Endothelial cell of umbilical vein (primary cell): ENCODE results near the gene NARS2. TPM values are rescaled to one million over a fixed set of nuclear protein-coding genes. Genes with fewer than 3 reads are reported as not detected.
A peak's percentile ranks its signal among the peaks of the same experiment; 100 is the strongest.

Experiments used
- BruUV-seq: library from RNA; stranded (reverse); fragments of 400-500 nt; replicated peaks from 2 replicates; lab custom pipeline; 2021; lab: Mats Ljungman, UMichigan
- CTCF ChIA-PET: fragments of 300-600, 350-600 bp; sonication (Branson Sonifier 250); formaldehyde crosslinking; loops from one replicate; lab custom pipeline; 2021; ENCODE audit warnings: antibody characterized with exemption, inconsistent platforms; lab: Charles Lee
- POLR2A ChIA-PET: fragments of 300-600, 350-600 bp; sonication (Branson Sonifier 250); formaldehyde crosslinking; loops from one replicate; lab custom pipeline; 2021; ENCODE audit warnings: antibody characterized with exemption, inconsistent platforms; lab: Charles Lee
- DNase-seq: peaks from one replicate; pipeline ENCODE4 v3.0.0-alpha.2; 2011; ENCODE audit warnings: low read depth, low spot score
- FAIRE-seq: peaks from 2 replicates; lab custom pipeline; 2011; peaks lifted over from hg19 to GRCh38; lab: Jason Lieb, UNC
- H2AFZ ChIP-seq: 2 replicates; pipeline ENCODE4 v1.6.0; 2012; ENCODE audit warnings: low read depth, low read length, control low read depth, inconsistent platforms
- H3K27ac ChIP-seq: 2 replicates; pipeline ENCODE4 v1.5.1; 2011; ENCODE audit warnings: low read depth, mild to moderate bottlenecking, control low read depth, low read length, moderate library complexity; ENCODE audit not compliant: insufficient read depth
- H3K27me3 ChIP-seq, 2 experiments: 2 replicates each; pipeline versions ENCODE4 v1.6.0 to v1.6.1; 2011; ENCODE audit warnings: low read length in 2 of 2, mixed read lengths in 1 of 2; ENCODE audit not compliant: control insufficient read depth in 2 of 2, insufficient read depth in 2 of 2
- H3K36me3 ChIP-seq, 2 experiments: 2 replicates in 1 of 2; 3 replicates in 1 of 2; pipeline ENCODE4 v1.5.1; 2011; ENCODE audit warnings: low read length in 2 of 2, mild to moderate bottlenecking in 1 of 2, moderate library complexity in 1 of 2; ENCODE audit not compliant: control insufficient read depth in 2 of 2, insufficient read depth in 2 of 2; ENCODE audit errors: extremely low read depth in 1 of 2
- H3K4me1 ChIP-seq: 3 replicates; pipeline ENCODE4 v1.5.1; 2011; ENCODE audit warnings: mild to moderate bottlenecking, low read length; ENCODE audit not compliant: control insufficient read depth, insufficient read depth; ENCODE audit errors: extremely low read depth
- H3K4me2 ChIP-seq: 2 replicates; pipeline ENCODE4 v1.6.1; 2011; ENCODE audit warnings: low read length, control low read depth, mixed read lengths; ENCODE audit not compliant: insufficient read depth
- H3K4me3 ChIP-seq, 3 experiments: fragments of 200-600 bp in 1 of 3; sonication (generic), shearing (Covaris generic) in 1 of 3; replicated peaks in 1 of 3; 2 replicates each; pipeline ENCODE4 v1.5.1; 2011 to 2016; ENCODE audit warnings: control low read depth in 3 of 3, low read length in 3 of 3, mild to moderate bottlenecking in 2 of 3, inconsistent platforms in 1 of 3, low read depth in 1 of 3, moderate library complexity in 1 of 3; ENCODE audit not compliant: insufficient read depth in 1 of 3
- H3K79me2 ChIP-seq: 2 replicates; pipeline ENCODE4 v1.6.0; 2012; ENCODE audit warnings: low read length, inconsistent platforms; ENCODE audit not compliant: control insufficient read depth, insufficient read depth
- H3K9ac ChIP-seq: replicated peaks from 2 replicates; pipeline ENCODE3; 2011; ENCODE audit warnings: low read length, control low read depth; ENCODE audit not compliant: insufficient read depth; ENCODE audit errors: extremely low read depth
- H3K9me1 ChIP-seq: replicated peaks from 3 replicates; pipeline ENCODE4 v1.6.0; 2011; ENCODE audit warnings: mild to moderate bottlenecking, low read length; ENCODE audit not compliant: control insufficient read depth, insufficient read depth; ENCODE audit errors: extremely low read depth
- H3K9me3 ChIP-seq: replicated peaks from 2 replicates; pipeline ENCODE4 v1.5.1; 2012; ENCODE audit warnings: low read length, inconsistent platforms; ENCODE audit not compliant: control insufficient read depth, insufficient read depth
- H4K20me1 ChIP-seq: replicated peaks from 2 replicates; pipeline ENCODE3; 2011; ENCODE audit warnings: mild to moderate bottlenecking, low read length; ENCODE audit not compliant: control insufficient read depth, insufficient read depth; ENCODE audit errors: extremely low read depth
- EZH2 ChIP-seq: IDR thresholded peaks from 2 replicates; pipeline ENCODE4 v1.6.1; 2012; ENCODE audit warnings: borderline replicate concordance, low read depth, mild to moderate bottlenecking, moderate library complexity, low read length, inconsistent platforms; ENCODE audit not compliant: severe bottlenecking
- FOS ChIP-seq: IDR thresholded peaks from 2 replicates; pipeline ENCODE4 v1.6.1; 2011; ENCODE audit warnings: mild to moderate bottlenecking, low read length, moderate library complexity, borderline replicate concordance; ENCODE audit not compliant: insufficient read depth
- GATA2 ChIP-seq: IDR thresholded peaks from 2 replicates; pipeline ENCODE4 v1.7.0; 2011; ENCODE audit warnings: low read depth, mild to moderate bottlenecking, moderate library complexity, mixed read lengths, low read length; ENCODE audit not compliant: insufficient read length, insufficient read depth
- JUN ChIP-seq: IDR thresholded peaks from 2 replicates; pipeline ENCODE4 v1.6.1; 2011; ENCODE audit warnings: borderline replicate concordance, low read depth; ENCODE audit not compliant: insufficient read length, insufficient read depth
- MYC ChIP-seq: IDR thresholded peaks from one replicate; pipeline ENCODE4 v1.6.1; 2011; ENCODE audit warnings: mild to moderate bottlenecking, low read depth, low read length
- POLR2A ChIP-seq: IDR thresholded peaks from 2 replicates; pipeline ENCODE4 v1.6.1; 2012; ENCODE audit warnings: low read depth, mild to moderate bottlenecking, control low read depth, low read length
- POLR2AphosphoS5 ChIP-seq: IDR thresholded peaks from 2 replicates; pipeline ENCODE4 v1.6.1; 2012; ENCODE audit warnings: low read depth, mild to moderate bottlenecking, control low read depth, low read length, moderate library complexity; ENCODE audit not compliant: insufficient read depth
- dilution Hi-C: fragments of 300-500 bp; cut with MboI; formaldehyde crosslinking; loops from one replicate; pipeline ENCODE4 v1.15.0; 2019; ENCODE audit warnings: low sequenced_read_pairs; ENCODE audit not compliant: extremely low pct_ligation_motif_present
- intact Hi-C: fragments of 100-400 bp; cut with micrococcal nuclease; formaldehyde crosslinking; loops from one replicate; pipeline ENCODE4 v1.10.0; 2022
- polyA plus RNA-seq, 4 experiments: library from polyadenylated mRNA; depleted of rRNA in 3 of 4; stranded (reverse) in 3 of 4; unstranded in 1 of 4; fragments of >200 nt; gene quantifications; 2 replicates each; pipeline versions ENCODE4 v1.2.1 to v1.2.3, GENCODE V29; 2011 to 2012; ENCODE audit warnings: missing spikeins in 1 of 4
- total RNA-seq: library from RNA; stranded (reverse); gene quantifications from 2 replicates; pipeline ENCODE4 v1.2.3, GENCODE V29; 2021
- TF ChIP-seq, protein P1 (sequence below), 2 donors: IDR thresholded peaks; 1 replicate in 1 of 2; 2 replicates in 1 of 2; pipeline ENCODE4 v1.5.1; 2011; ENCODE audit warnings: low read length in 2 of 2, mild to moderate bottlenecking in 2 of 2, moderate library complexity in 2 of 2, control low read depth in 1 of 2, inconsistent platforms in 1 of 2, low read depth in 1 of 2; ENCODE audit not compliant: insufficient read depth in 1 of 2; ENCODE audit errors: extremely low read depth in 1 of 2
- TF ChIP-seq, protein P2 (sequence below): IDR thresholded peaks from 2 replicates; pipeline ENCODE4 v1.6.1; 2011; ENCODE audit not compliant: insufficient read depth, insufficient read length

NARS2 gene
- total and polyA plus RNA-seq, 2 donors (not counting 3 experiments of a cell fraction or from before 2014, with no cell fraction given), result 6.9 to 16.7 TPM

DNA sequence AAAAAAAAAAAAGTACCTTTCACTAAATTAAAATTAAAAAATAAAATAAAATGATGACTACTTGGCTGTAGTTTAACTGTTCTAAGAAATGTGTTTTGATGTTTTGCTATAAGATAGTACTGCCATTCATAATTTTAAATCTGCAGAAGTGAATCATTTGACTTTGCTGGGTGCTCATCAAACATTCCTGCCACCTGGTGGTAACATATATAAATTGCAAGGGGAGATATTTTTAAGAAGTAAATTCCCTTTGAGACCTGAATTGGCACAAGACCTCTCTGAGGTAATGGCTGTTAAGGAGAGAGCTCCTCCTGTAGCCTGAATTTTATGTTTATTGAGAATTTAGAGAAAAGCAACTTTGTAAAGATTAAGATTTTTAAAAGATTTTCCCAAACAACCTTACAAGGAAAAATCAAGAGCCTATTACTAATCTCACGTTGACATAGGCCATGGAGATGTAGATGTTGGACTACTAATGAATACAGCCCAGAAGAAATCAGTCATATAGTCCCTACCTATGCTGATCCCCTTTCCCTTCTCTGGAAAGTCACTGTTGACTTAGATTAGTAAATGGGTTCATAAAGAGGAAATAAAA is 11.9 kb upstream of the NARS2 start:
- BruUV-seq, result no TSS peak
- peak; percentile 23 for DNase-seq
- Histone ChIP-seq H4K20me1 (no peaks in the 10 kb centered on the region), H3K9ac (no peak overlapping the region), H2AFZ (no peak overlapping the region), H3K27ac (no peak overlapping the region), H3K9me3 (peaks cover 1% of the 10 kb centered on the region), H3K4me3 (no peak overlapping the region), H3K79me2 (no peaks in the 10 kb centered on the region), H3K4me2 (no peak overlapping the region), H3K36me3 (no peaks in the 10 kb centered on the region), H3K27me3 (peaks cover 15 to 25% of the 10 kb centered on the region in 2 experiments), H3K4me1 (no peaks in the 10 kb centered on the region), H3K9me1 (no peaks in the 10 kb centered on the region)
- no peak for TF ChIP-seq MYC
- TF ChIP-seq, protein P1, sequence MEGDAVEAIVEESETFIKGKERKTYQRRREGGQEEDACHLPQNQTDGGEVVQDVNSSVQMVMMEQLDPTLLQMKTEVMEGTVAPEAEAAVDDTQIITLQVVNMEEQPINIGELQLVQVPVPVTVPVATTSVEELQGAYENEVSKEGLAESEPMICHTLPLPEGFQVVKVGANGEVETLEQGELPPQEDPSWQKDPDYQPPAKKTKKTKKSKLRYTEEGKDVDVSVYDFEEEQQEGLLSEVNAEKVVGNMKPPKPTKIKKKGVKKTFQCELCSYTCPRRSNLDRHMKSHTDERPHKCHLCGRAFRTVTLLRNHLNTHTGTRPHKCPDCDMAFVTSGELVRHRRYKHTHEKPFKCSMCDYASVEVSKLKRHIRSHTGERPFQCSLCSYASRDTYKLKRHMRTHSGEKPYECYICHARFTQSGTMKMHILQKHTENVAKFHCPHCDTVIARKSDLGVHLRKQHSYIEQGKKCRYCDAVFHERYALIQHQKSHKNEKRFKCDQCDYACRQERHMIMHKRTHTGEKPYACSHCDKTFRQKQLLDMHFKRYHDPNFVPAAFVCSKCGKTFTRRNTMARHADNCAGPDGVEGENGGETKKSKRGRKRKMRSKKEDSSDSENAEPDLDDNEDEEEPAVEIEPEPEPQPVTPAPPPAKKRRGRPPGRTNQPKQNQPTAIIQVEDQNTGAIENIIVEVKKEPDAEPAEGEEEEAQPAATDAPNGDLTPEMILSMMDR (IDR thresholded peaks at IDR 0.05; ENCODE audit: extremely low read depth in 1 of 2, insufficient read depth in 1 of 2, low read depth in 1 of 2, low read length in 2 of 2), result peak; percentile 23 to 30
- dilution Hi-C loops, result no loop called here
- ChIA-PET CTCF (interaction anchor here (0.6 to 1.8 kb wide), 7 partner anchors 7 to 438 kb away, joined by 3 to 8 read pairs (median 3); partner anchors contain the start of gene NARS2), POLR2A (no interaction called here)
- intact Hi-C loops, result no loop called here
- no peak for FAIRE-seq

DNA sequence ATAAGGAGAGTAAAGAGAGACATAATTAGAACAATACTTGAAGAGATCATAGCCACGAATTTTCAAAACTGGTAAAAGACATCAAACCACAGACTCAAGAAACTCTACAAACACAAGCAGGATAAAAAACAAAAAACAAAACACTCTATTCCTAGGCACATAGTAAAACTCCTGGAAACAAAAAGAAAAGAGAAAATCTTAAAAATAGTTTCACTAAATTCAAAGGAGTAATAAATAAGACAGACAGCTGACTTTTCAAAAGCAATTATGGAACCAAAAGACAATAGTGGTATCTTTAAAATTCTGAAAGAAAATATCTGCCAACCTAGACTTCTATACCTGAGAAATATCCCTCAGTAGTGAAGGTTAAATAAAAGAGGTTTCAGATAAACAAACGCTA is 9.2 kb upstream of the NARS2 start:
- Histone ChIP-seq H3K9me1 (no peaks in the 10 kb centered on the region), H3K4me3 (no peak overlapping the region), H3K4me1 (no peaks in the 10 kb centered on the region), H4K20me1 (no peaks in the 10 kb centered on the region), H3K9me3 (peaks cover 1% of the 10 kb centered on the region), H3K4me2 (no peak overlapping the region), H3K79me2 (no peaks in the 10 kb centered on the region), H3K9ac (no peak overlapping the region), H3K27ac (no peak overlapping the region), H3K36me3 (no peaks in the 10 kb centered on the region), H2AFZ (no peak overlapping the region), H3K27me3 (peaks cover 10 to 15% of the 10 kb centered on the region in 2 experiments)
- dilution Hi-C loops (no loop called here), intact Hi-C loops (no loop called here)
- FAIRE-seq (peak; percentile 26), DNase-seq (no peak)
- ChIA-PET CTCF (no interaction called here), POLR2A (no interaction called here)
- TF ChIP-seq, protein P2, sequence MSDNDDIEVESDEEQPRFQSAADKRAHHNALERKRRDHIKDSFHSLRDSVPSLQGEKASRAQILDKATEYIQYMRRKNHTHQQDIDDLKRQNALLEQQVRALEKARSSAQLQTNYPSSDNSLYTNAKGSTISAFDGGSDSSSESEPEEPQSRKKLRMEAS, result no peak
- no peak for TF ChIP-seq EZH2
- no peak for TF ChIP-seq JUN
- TF ChIP-seq MYC, result no peak
- no peak for TF ChIP-seq GATA2
- TF ChIP-seq, protein P1 (IDR thresholded peaks at IDR 0.05; ENCODE audit: extremely low read depth in 1 of 2, insufficient read depth in 1 of 2, low read depth in 1 of 2, low read length in 2 of 2), result no peak
- no peak for TF ChIP-seq POLR2A
- TF ChIP-seq POLR2AphosphoS5, result no peak
- TF ChIP-seq FOS, result no peak
- no TSS peak for BruUV-seq
